ENCODE results near the gene NPTXR.
"Not testable (repeated sequence)": the region's sequence is repeated elsewhere in the genome, so short reads cannot be mapped to it uniquely, and the experiment has no call there.

NPTXR gene

GRCh38 chr22:38868286-38868721 lies 24.5 kb upstream of the NPTXR start:
- no peak for DNase-seq

- no peak for DNase-seq
These were observed 23.9 kb upstream of the NPTXR start for GRCh38 chr22:38867471-38868285.

GRCh38 chr22:38867124-38867455 lies 23.3 kb upstream of the NPTXR start:
- DNase-seq, result no peak

- peak; percentile 29 for DNase-seq
These were observed 22.7 kb upstream of the NPTXR start for GRCh38 chr22:38866399-38867123.

- DNase-seq, result no peak
These were observed 22.2 kb upstream of the NPTXR start for GRCh38 chr22:38866024-38866398.

- DNase-seq, result no peak
These were observed 21.6 kb upstream of the NPTXR start for GRCh38 chr22:38865201-38866023.

- no peak for DNase-seq
These were observed 20.7 kb upstream of the NPTXR start for GRCh38 chr22:38864361-38865191.

- DNase-seq, result no peak
These were observed 19.8 kb upstream of the NPTXR start for GRCh38 chr22:38863531-38864131.

- no peak for DNase-seq
These were observed 18.8 kb upstream of the NPTXR start for GRCh38 chr22:38862375-38863329.

- DNase-seq, result no peak
These were observed 18.1 kb upstream of the NPTXR start for GRCh38 chr22:38861927-38862326.

- DNase-seq, result no peak
These were observed 17.5 kb upstream of the NPTXR start for GRCh38 chr22:38861170-38861876.

GRCh38 chr22:38860283-38861169 lies 16.7 kb upstream of the NPTXR start:
- DNase-seq, result no peak

GRCh38 chr22:38859581-38860282 lies 15.9 kb upstream of the NPTXR start:
- no peak for DNase-seq

- DNase-seq, result no peak
These were observed 14.7 kb upstream of the NPTXR start for GRCh38 chr22:38858492-38858891.

- not testable (repeated sequence) for DNase-seq
These were observed 10.6 kb upstream of the NPTXR start for GRCh38 chr22:38854476-38854875.

GRCh38 chr22:38853883-38854282 lies 10.1 kb upstream of the NPTXR start:
- not testable (repeated sequence) for DNase-seq

- DNase-seq, result no peak
These were observed 9.4 kb upstream of the NPTXR start for GRCh38 chr22:38853196-38853651.

GRCh38 chr22:38852522-38852921 lies 8.7 kb upstream of the NPTXR start:
- no peak for DNase-seq

All from activated CD8-positive, alpha-beta memory T cell treated with anti-CD3 and anti-CD28 coated beads, Interleukin-2, amount 50 U/mL, for 4 hours (primary cell).